GM21717 (cell line): ENCODE measurements around the gene TMEM37.

Source experiments
- ATAC-seq: cut with Tn5 transposase; IDR thresholded peaks from one replicate; pipeline ENCODE4 v1.9.1; 2021; ENCODE audit warnings: mild to moderate bottlenecking, moderate library complexity; ENCODE audit not compliant: unreplicated experiment

Gene TMEM37

DNA sequence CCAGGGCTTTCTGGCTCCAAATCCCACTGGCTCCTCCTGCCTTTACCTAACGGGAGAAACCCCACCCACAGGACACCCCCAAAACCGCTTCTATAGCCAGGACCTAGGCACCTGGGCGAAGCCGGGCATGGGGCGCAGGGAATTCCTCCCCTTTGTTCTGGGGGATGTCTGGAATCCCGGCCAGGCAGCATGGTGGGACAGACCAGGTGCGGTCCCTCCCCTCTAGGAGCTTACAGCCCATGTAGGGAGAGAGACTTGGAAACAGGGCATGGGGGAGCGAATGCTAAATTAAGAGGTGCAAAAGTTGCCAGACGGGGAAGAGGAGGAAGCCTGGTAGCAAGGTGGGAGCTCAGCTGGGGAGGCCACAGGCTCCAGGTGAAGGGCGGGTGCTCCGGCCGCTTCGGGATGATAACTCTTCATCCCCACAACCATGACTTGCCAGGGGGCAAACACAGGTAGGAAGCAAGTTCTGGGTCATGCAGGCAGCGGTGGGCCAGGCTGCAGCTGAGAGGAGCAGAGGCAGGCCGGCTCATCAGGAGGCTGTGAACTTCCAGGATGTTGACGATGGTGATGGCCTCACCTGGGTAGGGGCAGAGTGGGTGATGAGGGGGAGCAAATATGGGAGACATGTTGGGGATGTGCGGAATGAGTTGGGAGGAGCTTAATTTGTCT is 1.3 kb downstream of the TMEM37 start:
- ATAC-seq = no peak

DNA sequence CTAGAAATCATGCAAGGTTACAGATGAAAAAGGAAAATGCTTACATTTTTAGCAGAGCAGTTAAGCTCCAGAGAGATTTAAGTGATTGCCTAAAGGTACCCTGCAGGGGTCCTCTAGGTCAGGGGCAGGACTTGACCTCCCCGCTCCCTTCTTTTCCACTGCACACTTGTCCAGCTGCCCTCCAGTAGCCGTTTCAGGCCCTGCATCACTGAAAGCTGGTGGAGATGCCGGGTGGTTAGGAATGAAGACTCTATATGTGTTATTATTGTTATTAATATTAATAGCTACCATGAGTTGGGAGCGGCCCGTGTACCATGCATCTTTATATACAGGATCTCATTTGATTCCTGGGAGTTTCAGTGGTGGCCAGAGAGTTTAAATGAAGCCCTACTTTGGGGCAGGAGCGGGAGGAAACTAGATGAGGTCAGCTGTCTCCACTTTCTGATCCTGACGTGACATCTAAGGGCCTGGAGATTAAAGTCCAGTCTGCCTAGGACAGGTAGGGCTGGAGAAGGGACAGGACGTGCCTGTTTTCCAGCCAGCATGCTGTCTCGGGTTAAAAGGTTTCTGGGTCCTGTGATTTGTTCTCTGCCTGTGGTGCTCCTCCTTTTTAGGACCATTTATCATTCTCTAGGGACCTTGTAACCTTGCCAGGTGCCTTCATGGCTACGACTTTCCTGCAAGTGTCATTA is 2.1 kb downstream of the TMEM37 start:
- ATAC-seq = no peak

DNA sequence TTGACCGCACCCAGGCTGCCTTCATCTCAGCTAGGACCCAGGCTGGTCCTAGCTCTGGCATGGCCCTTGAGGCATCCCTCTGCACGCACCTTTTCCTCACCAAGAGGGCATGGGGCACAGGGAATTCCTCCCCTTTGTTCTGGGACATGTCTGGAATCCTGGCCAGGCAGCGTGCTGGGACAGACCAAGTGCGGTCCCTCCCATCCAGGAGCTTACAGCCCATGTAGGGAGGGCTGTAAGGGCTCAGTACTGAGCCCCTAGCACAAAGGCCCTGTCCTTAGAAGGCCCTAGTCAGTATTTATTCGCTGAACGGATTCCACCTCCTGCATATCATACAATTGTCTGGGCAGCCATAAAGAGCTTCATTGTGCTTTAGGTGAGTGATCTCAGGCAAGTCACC is 3.0 kb downstream of the TMEM37 start:
- ATAC-seq = no peak

GRCh38 chr2:119435081-119435952 is 3.7 kb downstream of the TMEM37 start:
- ATAC-seq = no peak

DNA sequence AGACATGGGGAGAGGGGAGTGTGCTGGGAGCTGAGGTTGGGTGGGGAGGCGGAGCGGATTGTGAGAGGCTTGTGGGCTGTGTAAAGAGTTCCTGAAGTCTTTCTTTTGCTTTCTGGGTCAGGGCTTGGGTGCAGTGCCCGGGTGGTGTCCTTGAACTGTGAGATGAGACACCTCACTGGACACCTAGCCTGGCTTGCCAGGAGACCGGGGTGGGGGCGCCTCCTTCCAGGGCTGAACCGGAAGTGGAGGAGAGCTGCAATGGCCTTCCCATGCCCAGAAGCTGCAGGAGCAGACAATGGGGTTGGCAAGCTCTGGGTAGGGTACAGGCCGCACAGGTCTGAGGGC is 4.3 kb downstream of the TMEM37 start:
- ATAC-seq = no peak

- ATAC-seq = no peak
These were observed 5.5 kb downstream of the TMEM37 start for GRCh38 chr2:119436993-119437772.

DNA sequence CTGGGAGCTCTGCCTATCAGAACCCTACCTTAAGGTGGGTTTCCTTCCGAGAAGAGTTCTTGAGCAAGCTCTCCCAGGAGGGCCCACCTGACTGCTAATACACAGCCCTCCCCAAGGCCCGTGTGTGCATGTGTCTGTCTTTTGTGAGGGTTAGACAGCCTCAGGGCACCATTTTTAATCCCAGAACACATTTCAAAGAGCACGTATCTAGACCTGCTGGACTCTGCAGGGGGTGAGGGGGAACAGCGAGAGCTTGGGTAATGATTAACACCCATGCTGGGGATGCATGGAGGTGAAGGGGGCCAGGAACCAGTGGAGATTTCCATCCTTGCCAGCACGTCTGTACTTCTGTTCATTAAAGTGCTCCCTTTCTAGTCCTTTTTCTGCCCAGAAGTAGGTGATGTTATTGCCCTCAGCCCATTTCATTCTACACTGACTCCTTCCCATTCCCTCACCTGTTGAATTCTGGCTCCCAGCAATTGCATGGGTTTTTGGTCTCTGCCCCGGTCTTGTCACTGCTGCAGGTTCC is 6.5 kb downstream of the TMEM37 start:
- no peak for ATAC-seq

DNA sequence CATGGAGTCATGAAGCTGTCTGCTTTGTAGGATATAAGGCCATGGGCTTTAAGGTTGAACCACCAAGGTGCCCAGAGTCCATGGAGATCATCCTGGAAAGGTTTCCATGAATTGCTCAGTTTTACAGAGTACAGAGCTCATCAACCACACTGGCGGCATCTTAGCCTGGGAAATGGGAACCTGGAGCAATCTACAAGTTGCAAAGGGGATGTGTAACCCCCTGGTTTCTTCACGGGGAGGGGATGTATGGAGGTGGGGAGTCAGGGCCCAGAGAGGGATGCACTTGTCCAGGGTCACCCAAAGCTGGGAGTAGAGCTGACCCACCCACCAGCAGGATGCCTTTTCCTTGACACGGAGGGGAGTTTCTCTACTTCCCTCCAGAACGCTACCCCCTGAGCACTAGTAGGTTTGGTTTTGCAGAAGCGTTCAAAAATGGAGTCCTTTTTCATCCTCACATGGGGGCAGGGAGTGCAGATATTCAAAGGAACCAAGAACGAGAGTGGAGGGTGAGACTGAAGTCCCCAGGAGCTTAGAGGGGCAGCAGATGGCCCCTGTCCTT is 7.2 kb downstream of the TMEM37 start:
- ATAC-seq = no peak

DNA sequence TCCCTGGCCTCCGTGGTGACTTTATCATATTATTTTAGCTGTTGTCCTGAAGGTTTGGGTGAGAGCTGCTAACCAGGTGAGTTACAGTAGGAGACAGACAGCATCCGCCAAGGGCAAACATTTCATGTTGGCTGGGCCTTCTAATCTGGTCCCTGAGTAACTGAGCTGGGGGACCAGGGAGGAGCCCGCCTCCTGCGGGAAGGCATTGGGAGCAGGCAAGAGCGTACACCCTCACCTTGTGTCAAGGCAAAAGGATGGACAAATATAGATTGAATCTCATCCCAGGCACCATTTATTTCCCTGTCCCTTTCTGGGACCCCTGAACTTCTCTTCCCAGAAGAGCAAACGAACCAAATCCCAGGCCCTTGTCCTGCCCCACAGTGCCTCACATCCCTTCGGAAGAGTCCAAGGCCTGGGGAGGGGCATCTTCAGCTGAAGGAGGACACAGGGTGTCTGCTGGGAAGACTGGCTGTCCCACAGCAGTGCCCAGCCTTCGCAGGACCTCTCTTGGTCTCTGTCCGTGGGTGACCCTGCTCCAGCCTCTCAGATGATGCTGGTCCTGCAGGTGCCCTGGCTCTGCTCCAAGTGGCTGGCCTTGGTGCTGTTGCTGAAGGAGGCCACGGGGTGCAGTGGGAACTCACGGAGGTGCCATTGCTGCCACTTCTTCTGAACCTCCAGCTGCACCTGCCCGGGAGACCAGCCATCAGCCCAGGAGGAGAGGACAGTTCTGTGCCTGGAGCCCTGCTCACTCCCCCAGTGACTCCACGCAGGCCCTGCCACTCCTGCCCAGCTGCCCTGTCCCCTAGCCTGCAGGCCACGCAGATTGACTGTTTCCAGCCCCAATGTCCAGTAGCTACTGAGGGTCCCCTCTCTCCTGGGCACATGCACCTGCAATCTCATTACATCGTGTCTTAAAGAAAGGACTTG is 8.2 kb downstream of the TMEM37 start:
- ATAC-seq = no peak

DNA sequence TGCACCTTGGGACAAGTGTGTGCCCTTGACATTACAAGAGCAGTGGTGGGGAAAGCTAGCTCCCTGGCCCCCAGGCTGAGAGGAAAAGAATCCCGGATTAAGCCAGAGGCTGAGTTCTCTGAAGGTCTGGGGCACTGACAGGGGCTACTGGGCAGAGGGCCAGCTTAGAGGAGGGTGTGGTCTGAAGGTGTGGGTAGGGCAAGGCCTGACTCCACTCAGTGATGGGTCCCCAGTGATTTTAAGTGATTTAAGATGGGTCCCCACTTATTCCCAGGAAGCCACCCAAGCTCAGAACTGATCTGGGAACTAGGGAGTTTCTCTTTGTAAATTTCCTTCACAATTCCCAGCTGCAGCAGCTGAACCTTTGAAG is 8.8 kb downstream of the TMEM37 start:
- ATAC-seq = no peak

DNA sequence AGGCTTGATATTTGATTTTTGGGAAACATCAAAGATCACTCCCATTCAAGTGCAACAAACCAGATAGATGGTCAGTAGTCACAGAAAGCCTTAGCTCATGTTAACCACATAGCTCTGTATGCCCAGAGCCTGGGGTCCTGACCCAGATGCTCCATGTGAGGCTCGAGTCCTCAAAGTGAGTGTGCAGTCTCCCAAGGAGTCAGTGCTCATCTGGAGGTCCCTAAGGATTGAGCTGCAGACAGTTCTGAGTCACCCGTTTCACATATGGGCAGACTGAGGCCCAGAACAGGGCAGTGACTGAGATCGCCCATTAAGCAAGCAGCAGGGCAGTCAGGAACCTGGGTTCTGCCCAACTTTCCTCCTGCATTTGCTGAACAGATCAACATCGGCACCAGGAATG is 9.2 kb downstream of the TMEM37 start:
- ATAC-seq = no peak

- ATAC-seq = no peak
These were observed 9.9 kb downstream of the TMEM37 start for GRCh38 chr2:119441376-119442225.

- ATAC-seq = no peak
These were observed 10.6 kb downstream of the TMEM37 start for GRCh38 chr2:119442226-119442619.

DNA sequence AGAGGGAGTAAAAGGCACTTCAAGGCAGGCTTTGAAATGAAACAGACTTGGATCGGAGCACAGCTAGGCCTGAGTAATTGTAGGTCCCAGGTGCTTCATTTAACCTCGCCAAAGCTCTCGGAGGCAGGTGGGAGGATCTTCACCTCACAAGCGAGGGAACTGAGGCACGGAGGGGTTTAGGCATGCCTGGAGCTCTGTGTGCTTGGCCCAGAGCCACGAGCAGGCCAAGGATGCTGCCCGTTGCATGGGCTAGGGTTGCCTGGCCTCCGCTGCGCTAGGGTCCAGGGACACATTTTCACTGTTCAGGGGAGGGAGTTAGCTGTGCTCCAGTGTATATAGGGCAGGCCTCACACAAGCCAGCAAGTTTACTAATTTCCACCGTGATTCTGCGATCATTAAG is 11.2 kb downstream of the TMEM37 start:
- no peak for ATAC-seq

DNA sequence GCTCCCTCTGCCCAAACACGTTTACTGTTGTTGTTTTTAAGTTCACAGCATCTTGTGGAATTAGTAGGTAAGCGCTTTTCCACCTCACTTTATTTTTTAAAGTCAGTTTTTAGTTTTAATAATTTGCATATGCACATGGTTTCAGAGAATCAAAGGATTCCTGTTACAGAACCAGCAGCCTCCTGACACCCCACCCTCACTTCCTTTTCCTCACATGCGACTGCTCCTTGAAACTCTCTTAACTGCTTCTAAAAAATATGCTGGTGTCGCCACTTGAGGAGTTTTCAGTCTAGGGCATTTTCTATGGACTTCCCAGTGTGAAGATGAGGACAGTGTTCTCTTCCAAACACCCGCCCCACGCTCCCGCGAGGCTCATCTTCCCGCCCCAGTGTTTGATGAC is 14.4 kb downstream of the TMEM37 start:
- no peak for ATAC-seq

- no peak for ATAC-seq
These were observed 16.9 kb downstream of the TMEM37 start for GRCh38 chr2:119448427-119449141.

GRCh38 chr2:119449521-119449920 is 17.9 kb downstream of the TMEM37 start:
- ATAC-seq = no peak
